NCI-H2081 (cell line): ENCODE data around the gene MID2.
"Not testable (repeated sequence)": the region's sequence is repeated elsewhere in the genome, so short reads cannot be mapped to it uniquely, and the experiment has no call there.

Experiments
- DNase-seq, 2 experiments: peaks; one replicate each; lab custom pipeline; 2025; lab: John Stamatoyannopoulos, UW

Gene MID2, protein sequence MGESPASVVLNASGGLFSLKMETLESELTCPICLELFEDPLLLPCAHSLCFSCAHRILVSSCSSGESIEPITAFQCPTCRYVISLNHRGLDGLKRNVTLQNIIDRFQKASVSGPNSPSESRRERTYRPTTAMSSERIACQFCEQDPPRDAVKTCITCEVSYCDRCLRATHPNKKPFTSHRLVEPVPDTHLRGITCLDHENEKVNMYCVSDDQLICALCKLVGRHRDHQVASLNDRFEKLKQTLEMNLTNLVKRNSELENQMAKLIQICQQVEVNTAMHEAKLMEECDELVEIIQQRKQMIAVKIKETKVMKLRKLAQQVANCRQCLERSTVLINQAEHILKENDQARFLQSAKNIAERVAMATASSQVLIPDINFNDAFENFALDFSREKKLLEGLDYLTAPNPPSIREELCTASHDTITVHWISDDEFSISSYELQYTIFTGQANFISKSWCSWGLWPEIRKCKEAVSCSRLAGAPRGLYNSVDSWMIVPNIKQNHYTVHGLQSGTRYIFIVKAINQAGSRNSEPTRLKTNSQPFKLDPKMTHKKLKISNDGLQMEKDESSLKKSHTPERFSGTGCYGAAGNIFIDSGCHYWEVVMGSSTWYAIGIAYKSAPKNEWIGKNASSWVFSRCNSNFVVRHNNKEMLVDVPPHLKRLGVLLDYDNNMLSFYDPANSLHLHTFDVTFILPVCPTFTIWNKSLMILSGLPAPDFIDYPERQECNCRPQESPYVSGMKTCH

DNA sequence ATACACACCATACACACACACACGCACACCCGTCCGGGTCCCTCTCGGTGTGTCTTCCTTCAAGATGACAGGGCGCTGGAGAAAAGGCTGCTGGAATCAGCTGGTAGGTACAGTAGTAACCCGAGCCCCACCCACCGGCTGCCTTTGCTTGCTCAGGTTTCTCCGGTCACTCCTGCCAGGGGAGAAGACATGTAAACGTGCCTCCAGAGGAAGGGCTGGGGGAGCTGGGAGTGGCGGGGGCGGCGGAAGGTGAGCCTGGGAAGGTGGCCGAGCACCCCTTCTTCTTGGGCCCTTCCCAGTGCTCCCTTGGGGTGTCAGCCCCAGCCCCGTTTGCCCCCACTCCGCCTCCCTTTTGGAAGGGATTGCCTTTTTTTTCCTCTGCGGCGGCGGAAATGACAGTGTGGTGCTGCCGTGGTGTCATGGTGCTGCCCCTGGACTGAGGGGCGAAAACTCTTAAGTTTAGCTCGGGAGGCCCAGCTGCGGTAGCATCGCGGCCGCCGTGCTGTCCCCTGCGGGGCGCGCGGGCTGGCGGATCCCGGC lies at the start of gene MID2:
Gene MID2 (plus strand): TSS at position 169 of the 540 bp plus-strand sequence. CDS start 561 bp downstream, outside the sequence.
- DNase-seq: peak; percentile 50 to 69

DNA sequence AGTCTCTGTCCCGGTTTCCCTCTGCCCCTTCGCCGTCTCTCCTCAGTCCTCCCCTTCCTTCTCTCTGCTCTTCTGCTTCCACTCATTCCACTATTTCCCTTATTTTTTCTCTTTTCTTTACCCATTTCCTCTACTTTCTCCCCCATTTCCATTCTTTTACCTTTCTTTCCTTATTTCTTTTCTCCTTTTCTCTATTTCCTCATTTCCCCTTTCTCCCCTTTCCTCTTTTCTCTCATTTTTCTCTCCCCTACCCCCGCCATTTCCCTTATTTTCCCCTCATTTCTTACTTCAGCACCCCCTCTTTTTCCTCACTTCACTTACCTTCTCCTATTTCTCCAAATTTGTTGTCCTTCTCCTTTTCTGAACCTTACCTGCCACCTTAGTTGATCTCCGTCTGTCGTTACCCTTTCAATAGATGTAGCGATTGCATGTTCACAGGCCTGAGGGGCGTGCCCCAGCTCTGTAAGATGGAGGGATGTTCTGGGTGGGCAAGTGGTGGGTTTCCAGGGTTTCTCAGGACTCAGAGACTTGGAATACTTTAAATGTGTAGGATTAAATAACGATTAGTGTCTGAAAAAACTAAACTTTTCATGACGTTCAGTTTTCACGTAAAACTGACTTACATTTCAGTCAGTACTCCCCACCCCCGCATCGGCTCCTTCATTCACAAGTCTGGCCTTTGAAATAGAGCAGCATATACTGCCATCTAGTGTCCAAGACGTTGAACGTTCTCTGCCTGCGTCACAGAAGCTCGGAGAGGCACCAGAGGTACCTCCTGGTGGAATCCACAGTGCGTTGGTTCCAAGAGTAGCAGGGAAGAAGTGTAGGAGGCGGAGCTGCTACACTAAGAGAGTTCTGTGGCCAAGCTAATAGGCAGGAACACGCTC lies 48.8 kb upstream of the MID2 start:
- peak; percentile 87 to 88 for DNase-seq

DNA sequence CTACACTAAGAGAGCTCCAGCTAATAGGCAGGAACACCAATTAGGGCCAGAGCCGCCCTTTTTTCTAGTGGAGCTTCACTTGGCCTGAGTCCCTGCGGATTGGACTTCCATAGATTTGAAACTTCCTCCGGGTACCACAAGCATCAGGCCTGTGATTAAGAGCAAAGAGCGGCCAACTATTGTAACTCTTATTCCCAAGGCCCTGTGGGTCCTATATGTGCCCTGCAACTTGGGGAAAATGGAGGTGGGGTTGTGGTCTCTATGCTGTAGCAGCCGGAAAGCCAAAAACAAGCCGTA lies 48.2 kb upstream of the MID2 start, which contains the start of gene NCBP2L:
Gene NCBP2L (plus strand): TSS at position 198 of the 297 bp plus-strand sequence. CDS start 16,488 bp downstream, outside the sequence.
- DNase-seq: no peak

DNA sequence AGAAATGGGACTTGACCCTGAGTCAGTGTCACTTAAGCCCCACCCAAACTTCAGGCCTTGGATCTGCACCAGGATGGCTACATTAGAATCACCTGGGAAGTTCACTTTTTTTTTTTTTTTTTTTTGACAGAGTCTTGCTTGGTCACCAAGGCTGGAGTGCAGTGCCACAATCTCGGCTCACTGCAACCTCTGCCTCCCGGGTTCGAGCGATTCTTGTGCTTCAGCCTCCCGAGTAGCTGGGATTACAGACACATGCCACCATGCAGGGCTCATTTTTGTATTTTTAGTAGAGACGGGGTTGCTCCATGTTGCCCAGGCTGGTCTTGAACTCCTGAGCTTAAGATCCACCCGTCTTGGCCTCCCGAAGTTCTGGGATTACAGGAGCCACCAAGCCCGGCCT lies 45.1 kb upstream of the MID2 start:
- DNase-seq: no peak

DNA sequence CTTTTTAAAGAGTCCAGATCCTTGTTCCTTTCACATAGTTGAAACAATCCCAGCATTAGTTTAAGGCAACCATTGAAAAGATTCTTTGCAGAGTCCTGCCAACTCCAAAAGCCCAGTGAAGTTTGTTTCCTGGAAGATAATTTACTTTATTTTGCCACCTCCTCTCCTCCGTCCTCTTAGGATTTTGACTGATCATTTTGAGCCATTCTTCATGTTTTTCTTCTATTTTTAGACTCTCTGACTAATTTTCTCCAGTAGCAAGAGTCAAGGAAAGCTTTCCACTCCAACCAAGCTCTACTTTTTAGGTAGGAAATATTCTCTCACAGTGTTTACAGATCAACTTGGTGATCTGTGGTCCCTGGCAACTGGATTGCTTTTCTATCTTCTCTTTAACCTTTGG lies 37.8 kb upstream of the MID2 start:
- no peak for DNase-seq

DNA sequence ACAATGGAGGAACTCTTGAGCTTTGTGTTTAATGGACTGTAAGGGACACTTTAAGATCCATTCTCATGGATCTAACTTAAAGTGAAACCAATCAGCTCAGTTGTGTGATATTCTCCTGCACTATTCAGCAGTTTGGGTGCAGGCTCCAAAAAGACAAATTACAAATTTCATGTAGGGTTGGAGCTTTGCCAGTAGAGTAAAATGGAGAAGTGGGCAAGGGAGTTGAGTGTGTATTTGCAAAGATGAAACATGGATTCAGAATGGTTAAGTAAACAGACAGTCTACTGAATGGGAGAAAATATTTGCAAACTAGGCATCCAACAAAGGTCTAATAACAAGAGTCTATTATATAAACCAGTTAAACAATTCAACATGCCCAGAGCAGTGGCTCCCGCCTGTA lies 21.2 kb upstream of the MID2 start:
- no peak for DNase-seq

DNA sequence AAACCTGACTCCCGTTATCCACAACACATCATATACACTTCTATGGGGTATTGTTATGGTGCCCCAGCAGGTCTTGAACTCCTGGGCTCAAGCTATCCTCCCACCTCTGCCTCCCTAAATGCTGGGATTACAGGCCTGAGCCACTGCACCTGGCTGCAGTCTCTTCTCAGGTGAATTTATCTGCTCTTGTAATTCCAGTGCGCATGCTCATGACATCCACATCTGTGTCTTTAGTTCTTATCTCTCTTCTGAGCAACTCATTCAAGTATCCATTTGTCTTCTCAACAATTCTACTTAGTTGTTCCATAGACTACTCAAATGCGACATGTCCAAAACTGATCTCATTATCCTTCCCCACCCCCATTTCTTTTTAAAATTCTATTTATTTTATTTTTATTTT lies 20.5 kb upstream of the MID2 start:
- no peak for DNase-seq

DNA sequence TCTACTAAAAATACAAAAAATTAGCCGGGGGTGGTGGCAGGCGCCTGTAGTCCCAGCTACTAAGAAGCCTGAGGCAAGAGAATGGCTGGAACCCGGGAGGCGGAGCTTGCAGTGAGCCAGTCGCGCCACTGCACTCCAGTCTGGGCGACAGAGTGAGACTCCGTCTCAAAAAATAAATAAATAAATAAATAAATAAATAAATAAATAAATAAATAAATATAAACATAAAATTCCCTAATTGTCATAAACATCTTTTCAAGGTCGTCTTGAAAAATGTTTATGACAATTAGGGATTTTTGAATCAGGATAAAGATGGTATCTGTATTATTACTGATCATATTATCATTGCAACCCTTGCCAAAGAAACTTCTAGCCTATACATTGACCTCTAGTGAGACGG lies 15.6 kb upstream of the MID2 start:
- not testable (repeated sequence) for DNase-seq

DNA sequence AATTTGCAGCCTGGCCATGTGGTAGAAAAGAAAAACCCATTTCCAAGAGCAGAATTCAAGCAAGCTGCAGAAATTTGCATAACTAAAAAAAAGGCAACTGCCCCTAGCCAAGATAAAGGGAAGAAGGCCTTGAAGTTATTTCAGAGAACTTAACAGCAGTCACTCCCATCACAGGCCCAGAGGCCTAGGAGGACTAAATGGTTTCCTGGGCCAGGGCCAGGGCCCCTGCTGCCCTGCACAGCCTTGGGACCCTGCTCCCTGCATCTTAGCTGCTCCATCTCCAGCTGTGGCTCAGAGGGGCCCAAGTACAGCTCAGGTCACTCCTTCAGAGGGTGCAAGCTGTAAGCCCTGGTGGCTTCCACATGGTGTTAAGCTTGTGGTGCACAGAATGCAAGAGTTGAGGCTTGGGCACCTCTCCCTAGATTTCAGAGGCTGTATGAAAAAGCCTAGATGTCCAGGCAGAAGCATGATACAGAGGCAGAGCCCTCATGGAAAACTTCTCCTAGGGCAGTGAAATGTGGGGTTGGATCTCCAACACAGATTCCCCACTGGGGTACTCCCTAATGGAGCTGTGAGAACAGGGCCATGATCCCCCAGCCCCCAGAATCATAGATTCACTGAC lies 6.7 kb upstream of the MID2 start:
- DNase-seq: no peak

DNA sequence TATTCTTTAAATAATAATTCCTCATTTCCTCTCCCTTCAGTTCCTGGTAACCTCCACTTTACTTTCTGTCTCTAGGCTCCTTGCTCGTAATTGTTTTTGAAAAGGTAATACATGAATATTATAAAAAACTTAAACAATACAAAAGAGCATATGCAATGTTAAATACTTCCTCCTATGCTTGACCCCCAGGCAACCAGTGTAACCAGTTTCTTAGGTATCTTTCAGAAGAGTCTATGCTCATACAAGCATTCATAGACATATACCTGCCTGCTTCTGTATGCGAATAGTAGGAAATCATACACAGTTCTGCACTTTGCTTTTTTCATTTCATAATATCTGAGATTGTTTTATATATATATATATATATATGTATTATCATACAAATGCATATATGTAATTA lies 2.6 kb upstream of the MID2 start:
- no peak for DNase-seq

DNA sequence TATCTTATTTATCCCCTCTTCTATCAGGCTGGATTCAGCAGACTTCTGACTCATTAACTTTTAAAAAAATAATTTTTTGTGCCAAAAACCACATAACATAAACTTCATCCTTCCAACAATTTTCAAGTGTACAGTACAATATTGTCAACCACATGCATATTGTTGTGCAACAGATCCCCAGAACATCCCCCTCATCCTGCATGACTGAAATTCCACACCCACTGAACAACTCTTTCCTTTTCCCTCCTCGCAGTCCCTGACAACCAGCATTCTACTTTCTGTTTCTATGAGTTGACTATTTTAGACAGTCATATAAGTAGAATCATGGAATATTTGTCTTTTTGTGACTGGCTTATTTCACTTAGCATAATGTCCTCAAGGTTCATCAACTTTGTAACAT lies 2.2 kb upstream of the MID2 start:
- DNase-seq: no peak

DNA sequence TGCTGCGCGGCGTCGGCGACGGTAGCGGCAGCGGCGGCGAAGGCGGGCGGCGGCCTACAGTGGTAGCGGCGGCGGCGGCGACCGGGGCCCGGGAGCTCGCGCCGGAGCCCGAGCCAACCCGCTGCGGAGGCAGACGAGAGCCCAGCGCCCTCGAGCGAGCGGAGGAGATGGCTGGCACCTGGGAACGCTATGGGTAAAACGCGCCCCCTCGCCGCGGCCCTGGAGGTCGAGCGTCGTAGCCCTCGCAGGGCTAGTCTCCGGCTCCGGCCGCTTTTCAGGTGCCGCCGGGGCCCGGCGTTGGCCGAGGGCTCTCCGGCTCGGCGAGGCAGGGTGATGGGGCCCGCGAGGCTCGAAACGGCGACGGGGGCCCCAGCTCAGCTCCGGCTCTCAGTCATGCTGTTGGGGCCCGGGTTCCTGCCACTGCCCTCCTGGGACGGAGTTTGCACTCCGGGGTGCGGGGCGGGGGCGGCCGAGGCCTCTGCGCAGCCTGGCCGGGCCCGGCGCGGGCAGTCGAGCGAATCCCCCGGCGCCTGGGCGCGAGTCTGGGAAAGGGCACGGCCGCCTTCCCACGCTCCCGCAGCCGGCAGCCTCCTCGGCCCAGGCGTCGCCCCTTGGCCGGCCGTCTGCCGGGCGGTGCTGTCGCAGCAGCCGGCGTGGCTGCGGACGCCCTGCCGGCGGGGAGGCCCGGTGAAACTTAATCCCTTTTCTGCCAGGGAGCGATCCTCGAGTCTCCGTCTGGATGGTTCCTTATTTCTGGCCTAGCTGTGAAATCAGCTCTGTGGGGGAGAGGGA lies 768 bp downstream of the MID2 start:
- DNase-seq: peak; percentile 42 to 69

DNA sequence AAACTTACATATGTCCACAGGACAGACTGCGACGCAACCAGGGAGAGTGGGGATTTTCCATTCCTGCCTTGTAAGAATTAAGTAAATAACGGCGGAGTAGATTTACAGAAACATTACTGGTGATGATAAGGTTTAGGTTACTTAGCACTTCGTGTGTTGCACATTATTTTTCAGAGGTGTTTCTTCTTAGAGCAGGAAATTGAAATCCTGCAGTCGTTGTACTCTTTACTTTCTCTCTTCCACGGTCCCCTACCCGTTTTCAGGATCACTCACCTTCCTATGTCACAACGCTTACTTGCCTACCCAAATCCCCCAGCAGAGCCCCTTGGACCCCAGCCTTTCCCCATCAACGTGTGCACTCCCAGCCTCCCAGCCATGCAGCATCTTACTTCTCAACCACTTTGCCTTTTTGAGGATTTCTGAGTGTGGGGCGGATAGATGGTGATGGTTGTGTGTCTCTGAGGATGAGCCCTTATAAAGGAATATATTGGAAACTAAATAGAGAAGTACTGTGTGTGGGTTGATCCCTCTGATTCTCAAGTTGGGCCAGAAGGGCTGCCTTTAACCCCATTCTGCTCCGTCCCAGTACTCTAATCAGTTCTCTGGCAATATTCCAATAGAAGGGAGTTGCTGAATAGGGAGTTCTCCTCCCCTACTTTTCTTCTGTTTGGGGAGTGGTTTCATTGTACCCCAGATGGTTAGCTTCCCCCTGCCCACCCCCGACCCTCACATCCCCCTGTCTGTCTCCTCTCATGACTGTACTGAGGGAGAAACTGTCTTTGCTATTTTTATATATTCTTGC lies 1.6 kb downstream of the MID2 start:
- no peak for DNase-seq

DNA sequence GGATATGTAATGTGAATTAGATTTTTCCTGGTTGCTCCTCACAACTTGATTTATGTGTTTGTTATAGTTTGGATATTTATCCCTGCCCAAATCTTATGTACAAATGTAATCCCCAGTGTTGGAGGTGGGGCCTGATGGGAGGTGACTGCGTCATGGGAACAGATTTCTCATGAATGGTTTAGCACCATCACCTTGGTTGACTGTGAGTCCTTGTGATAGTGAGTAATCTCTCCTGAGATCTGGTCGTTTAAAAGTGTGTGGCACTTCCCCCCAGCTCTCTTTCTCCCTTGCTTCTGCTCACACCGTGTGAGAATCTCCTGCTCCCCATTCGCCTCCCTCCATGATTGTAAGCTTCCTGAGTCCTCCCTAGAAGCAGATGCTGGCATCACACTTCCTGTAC lies 2.2 kb downstream of the MID2 start:
- DNase-seq: no peak

DNA sequence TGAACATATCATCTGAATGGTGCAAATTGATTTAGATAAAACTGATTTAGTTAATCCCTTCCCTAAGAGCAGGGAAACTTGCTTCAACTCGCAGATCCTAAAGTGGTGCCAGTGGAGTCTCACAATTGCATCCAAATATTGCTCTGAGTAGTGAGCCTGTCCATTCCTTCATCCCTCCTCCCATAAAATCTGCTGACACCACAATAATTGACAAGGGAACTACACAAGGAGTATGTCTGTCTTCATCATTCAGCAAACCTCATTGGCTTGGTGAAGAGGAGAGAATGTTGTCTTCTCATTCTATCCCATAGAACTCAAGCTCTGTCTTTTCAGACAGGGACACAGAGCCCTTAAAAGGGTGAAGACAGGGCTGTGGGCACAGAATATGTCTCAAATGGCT lies 4.2 kb downstream of the MID2 start:
- no peak for DNase-seq

DNA sequence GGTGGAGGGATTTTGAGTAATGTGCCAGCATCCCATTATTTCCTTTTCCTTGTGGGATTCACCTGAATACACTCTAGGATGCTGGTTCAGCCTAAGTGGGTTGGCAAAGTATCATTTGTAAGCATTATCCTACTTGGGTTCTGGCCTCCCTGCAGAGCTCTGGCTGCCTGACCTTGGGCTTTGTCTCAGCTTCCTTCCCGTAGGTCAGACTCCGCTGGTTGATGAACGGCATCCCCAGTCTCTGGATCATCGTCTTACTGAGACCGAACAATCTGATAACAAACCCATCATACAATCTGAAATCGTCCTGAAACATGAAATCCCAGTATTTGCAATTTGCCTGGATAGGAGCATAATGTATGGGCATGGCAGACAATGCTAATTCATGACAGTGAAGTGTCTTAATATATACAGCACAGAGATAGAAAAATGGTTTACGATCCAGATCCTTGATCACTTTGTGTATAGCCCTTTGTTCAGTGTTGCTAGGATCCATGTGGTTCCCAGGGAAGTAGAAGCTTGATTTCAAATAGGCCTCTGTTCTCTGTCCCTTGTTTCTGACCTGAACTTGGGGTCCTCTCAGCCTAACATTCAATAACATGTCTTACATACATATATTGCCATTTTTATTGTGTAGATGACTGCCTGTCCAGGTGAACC lies 5.5 kb downstream of the MID2 start:
- no peak for DNase-seq

DNA sequence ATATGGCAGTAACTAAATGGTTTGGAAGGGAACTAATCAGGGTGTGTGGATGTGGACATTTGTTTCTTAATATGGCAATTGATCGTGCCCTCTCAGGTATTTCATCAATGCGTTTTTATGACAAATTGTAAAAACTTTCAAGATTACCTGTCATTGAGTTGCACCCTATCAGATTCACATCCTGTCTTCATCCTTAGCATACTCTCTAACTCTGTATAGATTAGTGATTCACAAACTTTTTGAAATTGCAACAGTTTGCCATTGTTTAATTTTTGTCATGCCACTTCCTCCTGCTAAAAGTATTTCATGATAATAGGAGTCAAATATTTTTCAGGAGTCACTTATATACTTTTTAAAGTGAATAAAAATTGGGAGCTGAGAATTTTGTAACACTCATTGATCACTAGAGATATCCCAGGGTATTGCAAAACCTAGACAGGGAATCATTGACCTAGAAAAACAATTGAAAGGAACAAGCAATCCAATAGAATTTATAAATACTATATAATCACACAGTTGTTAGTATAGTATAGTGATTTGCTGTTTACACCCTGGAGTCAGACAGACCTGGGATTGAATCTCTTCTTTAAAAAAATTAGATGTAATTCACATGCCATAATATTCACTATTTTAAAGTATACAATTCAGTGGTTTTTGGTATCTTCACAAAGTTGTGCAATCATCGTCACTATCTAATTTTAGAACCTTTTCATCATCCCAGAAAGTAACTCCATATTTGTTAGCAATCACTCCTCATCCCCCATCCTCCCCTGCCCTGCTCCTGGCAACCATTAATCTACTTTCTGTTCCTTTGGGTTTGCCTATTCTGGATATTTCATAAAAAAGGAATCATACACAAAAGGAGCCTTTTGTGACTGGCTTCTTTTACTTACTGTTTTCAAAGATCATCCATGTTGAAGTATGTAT lies 8.9 kb downstream of the MID2 start:
- DNase-seq: no peak

DNA sequence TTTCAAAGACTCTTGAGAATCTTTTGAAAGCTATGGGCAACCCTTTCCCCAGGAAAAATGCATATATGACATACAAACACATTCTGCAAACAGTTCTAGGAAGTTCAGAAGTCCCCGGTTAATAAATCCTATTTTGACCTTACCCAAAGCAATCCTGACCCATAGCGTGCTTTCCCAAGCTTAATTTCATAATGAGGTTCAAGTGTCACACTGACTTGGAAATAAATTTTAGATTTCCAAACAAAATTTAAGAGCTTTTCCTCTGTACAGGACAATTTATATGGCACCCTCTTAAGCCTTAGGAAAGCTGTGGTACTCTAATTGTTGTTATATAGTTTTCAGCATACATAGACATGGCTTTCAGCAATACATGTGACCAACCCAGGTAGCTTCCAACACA lies 11.3 kb downstream of the MID2 start:
- DNase-seq: no peak
